GM10248 (cell line): Measurements from ENCODE around the gene RAPH1.
"Not testable (repeated sequence)": the region's sequence is repeated elsewhere in the genome, so short reads cannot be mapped to it uniquely, and the experiment has no call there.

Experiments used
- CTCF ChIA-PET: fragments of 300-600 bp; sonication (Branson Sonifier 250); formaldehyde crosslinking; extraction: SDS; loops from one replicate; lab custom pipeline; 2021; ENCODE audit warnings: antibody characterized with exemption; lab: Yijun Ruan, JAX
- POLR2A ChIA-PET: fragments of 350-650 bp; sonication (Branson Sonifier 250); formaldehyde crosslinking; extraction: SDS; loops from one replicate; lab custom pipeline; 2020; ENCODE audit warnings: antibody characterized with exemption; lab: Yijun Ruan, JAX
- DNase-seq: peaks from one replicate; pipeline ENCODE4 v3.0.0; 2012; ENCODE audit errors: extremely low spot score
- CTCF ChIP-seq: IDR thresholded peaks from 2 replicates; pipeline ENCODE4 v1.5.1; 2012; ENCODE audit warnings: mild to moderate bottlenecking, low read depth; ENCODE audit errors: extremely low read depth, missing control alignments, control extremely low read depth

Gene RAPH1

DNA sequence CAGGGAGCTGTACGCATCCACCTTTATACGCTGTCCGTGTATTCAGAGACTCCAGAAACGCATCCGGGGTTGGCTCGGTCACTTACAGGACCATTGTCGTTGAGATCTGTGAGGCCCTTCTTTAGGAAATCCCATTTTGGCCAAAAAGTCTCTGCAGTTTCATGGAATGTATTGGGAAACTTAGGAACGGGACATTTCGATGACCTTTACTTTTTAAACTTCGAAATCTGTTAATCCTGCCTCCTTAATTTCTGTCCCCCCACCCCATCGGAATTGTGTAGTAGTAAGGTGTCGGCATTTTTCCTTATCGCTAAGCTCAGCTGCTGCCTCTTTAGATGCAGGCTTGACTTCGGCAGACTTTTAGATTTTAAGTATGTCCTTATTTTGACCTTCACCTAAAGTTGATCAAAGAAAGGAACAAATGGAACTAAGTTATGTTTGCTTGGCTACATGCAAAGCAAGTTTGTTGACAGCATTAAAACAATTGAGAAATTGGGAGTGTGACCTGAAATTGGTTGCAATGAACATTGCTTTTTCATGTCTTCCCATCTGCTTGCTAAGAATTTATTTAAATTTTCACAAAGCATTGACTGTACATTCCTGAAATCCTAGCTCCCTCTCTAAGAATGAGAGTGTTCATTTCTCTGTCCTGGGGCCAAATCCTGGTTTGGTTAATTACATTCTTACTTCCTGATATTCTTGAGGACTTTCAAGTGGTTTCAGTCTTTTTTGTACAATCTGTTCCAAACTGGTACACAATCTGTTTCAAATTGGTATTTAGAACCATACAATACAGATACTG is 884 bp upstream of the RAPH1 start:
- DNase-seq: no peak
- CTCF ChIA-PET: no interaction called here
- POLR2A ChIA-PET: no interaction called here
- TF ChIP-seq CTCF: no peak

DNA sequence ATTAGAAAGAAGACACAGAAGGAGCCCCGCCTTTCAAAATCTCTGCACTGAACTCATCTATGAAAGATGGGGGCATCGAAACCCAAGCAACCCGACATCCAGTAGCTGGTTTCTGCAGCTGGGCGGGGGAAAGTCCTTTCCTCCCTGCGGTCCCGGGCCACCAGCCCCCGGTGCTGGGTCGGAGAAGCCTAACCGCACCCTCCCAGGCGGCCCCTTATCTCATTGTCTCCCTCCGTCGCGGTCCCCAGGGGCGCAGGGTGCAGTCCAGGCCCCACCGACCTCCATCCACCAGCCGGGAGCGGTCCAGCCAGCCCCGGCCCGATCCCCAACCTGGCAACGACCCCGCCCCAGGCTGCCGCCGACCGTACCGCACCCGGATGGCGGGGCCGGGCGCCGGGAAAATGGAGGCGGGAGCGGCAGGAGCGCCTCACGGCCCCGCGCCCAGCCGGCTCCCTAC is 452 bp downstream of the RAPH1 start:
- CTCF ChIA-PET: interaction anchor here (1.2 to 1.5 kb wide), 2 partner anchors 47 to 249 kb away, joined by 3 read pairs; no protein-coding TSS in a partner anchor
- POLR2A ChIA-PET: no interaction called here
- no peak for TF ChIP-seq CTCF
- DNase-seq: peak; percentile 22

GRCh38 chr2:203533676-203534591 is 1.2 kb downstream of the RAPH1 start:
- ChIA-PET CTCF (interaction anchor here (1.0 to 1.5 kb wide), 3 partner anchors 10 to 249 kb away, joined by 3 read pairs; no protein-coding TSS in a partner anchor), POLR2A (no interaction called here)
- DNase-seq: no peak
- no peak for TF ChIP-seq CTCF

DNA sequence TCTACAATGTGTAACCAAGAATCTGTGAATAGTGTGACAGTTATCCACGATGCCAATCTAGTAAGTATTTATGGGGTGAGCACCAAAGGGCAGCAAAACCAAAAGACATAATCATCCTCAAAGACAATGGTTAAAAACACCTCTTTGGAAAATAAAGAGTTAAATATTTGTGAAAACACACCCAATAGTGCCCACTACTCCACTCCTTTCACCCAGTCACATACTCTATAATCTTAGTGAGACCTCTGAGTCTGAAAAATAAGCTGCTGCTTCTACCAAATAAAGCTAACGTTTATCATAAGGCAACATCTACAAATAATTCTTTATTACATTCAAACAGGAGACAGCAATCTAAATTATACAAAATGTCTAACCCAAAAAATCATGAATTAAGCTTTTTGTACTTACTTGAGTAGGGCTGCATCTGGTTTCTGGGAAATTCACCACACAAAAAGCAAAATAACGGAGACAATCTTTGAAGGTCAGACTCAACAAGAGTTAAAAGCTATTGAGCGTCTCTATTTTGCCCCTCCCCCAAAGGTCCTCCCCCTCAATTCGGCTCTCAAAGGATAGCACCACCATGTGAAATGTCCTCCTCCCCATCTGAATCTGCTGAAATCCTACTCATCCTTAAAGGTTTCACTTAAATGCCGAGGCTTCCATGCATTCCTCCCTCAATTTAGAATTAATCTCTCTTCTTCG is 2.0 kb downstream of the RAPH1 start:
- POLR2A ChIA-PET: no interaction called here
- TF ChIP-seq CTCF: no peak
- CTCF ChIA-PET: interaction anchor here (1.0 to 1.5 kb wide), 2 partner anchors 9 to 250 kb away, joined by 3 read pairs; no protein-coding TSS in a partner anchor
- DNase-seq: no peak

DNA sequence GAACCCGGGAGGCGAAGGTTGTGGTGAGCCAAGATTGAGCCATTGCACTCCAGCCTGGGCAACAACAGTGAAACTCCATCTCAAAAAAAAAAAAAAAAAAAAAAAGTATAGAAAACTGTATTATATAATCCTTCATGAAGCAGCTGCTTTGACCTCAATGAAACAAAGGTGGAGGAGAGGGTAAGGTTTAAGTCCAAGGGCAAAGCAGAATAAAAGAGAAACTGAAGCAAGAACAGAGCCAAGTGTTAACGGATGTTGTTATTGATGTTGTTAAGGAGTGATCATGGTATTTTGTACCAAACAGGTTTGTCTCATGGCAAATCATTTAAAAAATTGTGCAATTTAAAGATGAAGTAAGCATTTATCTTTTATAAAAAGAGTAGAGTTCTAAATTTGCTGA is 7.4 kb downstream of the RAPH1 start:
- DNase-seq: no peak
- ChIA-PET CTCF (interaction anchor here (1.4 kb wide), 1 partner anchor 13 kb away, joined by 3 read pairs; no protein-coding TSS in a partner anchor), POLR2A (no interaction called here)
- no peak for TF ChIP-seq CTCF

- POLR2A ChIA-PET, CTCF ChIA-PET: not testable (repeated sequence)
Measured at GRCh38 chr2:203513268-203513667, 21.8 kb downstream of the RAPH1 start.

More at GRCh38 chr2:203513268-203513667, 21.8 kb downstream of the RAPH1 start:
- not testable (repeated sequence) for DNase-seq
